NCI-H82 treated with DMSO at 0.1 percent for 48 hours (cell line): ENCODE results near the gene TSPAN4.

ENCODE experiments used
- DNase-seq: peaks from one replicate; lab custom pipeline; 2025; ENCODE audit not compliant: unreplicated experiment; lab: John Stamatoyannopoulos, UW

TSPAN4 gene

DNA sequence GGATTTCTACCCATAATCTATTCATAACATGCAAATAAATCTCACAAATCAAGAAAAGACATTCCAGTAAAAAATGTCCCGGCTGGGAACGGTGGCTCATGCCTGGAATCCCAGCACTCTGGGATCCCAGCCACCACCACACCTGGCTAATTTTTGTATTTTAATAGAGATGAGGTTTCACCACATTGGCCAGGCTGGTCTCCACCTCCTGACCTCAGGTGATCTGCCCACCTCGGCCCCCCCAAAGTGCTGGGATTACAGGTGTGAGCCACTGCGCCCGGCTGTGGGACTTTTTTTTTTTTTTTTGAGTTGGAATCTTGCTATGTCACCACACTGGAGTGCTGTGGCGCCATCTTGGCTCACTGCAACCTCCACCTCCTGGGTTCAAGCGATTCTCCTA, 63.3 kb downstream of the TSPAN4 start:
- DNase-seq = no peak

DNA sequence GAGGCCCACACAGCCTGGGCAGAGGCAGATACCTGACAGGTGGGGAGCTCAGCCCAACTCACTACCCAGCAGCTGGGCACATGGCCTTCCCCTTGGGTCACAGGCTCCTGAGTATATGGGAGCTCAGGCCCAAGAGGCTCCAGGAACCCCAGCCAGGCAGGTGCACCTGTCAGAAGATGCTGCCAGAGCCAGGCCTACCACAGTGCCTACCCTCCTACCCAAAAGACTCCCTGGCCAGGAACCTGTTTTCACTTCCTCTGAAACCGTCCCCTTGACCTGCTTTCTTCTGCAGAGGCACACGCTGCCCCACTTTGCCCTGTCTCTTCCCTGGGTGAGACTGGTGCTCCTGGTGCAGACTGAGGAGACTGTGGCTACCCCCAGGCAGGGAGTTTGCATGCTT, 65.0 kb downstream of the TSPAN4 start:
- no peak for DNase-seq

DNA sequence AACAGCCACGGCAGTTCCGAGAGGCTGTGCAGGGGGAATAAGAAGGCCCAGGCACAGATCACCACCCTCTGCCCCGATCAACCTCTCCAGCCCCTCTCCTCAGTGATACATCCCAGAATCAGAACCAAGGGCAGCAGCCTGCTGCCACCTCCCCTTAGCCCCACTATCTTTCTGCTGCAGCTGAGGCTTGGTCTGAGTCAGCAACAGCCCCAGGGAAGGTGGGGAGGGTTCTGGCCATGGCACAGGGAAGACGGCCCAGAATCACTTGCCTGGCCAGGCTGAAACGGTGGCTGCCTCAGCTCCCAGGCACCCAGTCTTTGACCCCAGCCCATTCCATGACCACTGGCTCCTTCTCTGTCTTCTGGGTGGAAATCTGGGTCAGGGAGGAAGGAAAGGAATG, 65.6 kb downstream of the TSPAN4 start:
- DNase-seq = no peak

DNA sequence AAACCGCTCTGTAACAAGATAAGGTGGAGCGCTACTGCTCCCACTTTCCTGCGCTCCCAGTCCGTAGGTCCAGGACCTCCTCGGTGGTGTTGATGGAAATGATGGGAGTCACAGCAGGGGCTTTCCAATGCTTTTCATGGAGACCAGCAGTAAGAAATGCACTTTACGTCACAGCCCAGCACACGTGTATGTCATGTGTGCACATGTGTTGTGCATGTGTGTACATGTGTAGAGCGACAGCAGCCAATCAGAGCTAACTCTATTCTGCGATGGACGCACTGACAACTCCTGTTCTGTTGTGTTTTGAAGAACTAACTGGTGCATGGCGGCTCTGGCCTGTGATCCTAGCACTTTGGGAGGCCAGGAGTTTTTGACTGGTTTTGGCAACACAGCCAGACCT, 66.8 kb downstream of the TSPAN4 start:
- no peak for DNase-seq

DNA sequence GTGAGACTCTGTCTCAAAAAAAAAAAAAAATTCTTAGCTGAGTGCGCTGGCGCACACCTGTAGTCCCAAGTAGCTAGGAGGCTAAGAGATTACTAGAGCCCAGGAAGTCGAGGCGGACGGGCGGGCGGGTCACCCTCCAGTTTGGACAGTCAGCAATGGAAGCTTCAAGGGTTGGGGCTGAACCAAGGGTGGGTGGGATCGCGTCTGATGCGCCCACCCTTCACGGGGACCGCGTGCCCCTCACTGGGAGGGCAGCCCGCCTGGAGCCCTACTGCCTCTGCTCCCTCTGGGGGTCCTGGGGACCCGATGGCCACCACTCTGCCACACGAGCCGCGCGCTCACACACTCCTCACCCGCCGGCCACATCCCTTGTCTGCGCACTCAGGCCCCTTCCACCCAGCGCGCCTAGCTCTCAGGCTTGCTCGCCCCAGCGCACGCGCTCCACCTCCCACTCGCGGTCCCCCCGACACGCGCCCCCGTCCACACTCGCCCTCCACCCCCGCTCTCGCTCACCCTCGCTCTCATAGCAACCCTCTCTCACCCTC, 67.5 kb downstream of the TSPAN4 start:
- DNase-seq = no peak

DNA sequence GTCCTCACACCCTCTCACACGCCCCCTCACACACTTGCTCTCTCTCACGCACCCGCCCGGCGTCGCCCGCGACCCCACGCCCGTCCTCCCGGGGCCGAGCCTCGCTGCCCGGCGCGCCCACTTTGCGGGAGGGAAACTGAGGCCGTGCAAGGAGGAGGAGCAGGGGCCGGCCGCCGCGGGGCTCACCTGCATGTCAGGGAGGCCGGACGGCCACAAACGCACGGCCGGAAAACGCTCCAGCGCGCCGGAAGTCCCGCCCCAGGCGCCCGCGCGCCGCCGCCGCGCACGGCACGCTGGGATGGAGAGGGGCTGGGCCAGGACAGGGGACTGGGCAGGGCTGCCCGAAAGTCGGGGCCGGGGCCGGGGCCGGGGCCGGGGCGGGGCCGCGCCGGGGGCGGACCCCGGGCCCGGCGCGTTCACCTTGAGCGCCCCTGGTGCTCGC, 68.0 kb downstream of the TSPAN4 start, which contains the start of gene CHID1:
TSS of gene CHID1 (minus strand) at position 222 of the 442 bp plus-strand sequence. CDS start 5,994 bp downstream, outside the sequence.
- peak; percentile 28 for DNase-seq

DNA sequence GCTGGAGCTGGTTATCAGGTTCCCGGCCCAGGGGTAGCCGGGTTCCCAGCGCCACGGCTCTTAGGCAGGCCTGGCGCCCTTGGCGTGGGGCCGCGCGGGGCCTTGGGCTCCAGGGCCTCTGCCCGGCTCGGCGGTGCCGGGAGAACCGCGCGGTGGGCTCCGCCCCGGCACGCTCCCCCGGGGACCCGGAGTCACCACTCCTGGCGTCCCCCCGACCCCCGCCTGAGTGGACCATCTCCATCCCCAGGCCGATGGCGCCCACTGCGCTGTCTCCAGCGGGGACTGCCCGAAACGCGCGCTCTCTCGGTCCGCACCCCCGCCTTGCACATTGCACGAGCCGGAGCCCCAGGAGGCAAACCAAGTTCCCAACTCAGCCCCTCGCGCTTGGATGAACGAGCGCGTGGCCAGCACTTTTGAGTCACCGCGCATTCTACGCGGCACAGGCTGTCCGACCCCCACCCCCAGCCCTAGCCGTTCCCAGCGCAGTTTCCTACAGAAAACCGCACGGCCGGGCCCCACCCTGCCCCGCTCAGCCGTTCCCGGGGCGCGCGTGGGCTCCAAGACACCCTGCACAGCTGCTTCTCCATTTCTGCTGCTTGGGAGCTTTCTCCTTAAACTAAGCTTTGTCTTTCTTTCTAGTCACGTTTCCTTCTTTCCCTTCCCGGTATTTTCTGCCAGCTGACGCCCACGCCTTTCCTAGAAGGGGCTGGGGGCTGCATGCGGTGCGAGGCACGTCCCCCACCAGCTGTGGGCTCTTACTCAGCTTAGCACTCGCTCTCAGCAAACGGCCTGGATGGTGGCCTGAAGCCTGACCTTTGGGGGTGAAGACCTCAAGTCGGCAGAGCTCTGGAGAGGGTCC, 68.6 kb downstream of the TSPAN4 start:
- DNase-seq = no peak

DNA sequence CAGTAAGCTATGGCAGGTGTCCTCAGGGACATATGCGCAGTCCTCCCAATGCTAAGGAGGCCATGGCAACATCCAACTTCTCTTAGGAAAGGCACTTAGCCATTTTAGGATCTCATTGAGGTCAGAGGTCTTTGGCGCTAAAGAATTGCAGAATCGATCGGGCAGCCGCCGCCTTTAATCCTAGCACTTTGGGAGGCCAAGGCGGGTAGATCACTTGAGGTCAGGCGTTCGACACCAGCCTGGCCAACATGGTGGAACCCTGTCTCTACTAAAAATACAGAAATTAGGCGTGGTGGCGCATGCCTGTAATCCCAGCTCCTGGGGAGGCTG, 69.2 kb downstream of the TSPAN4 start:
- no peak for DNase-seq

DNA sequence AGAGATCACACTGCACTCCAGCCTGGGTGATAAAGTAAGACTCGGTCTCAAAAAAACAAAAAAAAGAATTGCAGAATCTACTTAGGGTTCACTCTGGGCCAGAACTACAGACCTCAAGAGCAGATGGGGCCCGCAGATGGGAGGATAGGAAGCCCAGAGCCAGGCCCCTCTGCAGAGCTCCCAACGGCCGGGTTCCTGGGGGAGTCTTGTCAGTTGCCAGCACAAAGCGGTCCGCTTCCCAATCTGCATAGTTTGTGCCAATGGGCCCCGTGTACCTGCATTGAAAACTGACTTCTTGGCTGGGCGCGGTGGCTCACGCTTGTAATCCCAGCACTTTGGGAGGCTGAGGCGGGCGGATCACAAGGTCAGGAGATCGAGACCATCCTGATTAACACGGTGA, 69.6 kb downstream of the TSPAN4 start:
- DNase-seq = no peak

DNA sequence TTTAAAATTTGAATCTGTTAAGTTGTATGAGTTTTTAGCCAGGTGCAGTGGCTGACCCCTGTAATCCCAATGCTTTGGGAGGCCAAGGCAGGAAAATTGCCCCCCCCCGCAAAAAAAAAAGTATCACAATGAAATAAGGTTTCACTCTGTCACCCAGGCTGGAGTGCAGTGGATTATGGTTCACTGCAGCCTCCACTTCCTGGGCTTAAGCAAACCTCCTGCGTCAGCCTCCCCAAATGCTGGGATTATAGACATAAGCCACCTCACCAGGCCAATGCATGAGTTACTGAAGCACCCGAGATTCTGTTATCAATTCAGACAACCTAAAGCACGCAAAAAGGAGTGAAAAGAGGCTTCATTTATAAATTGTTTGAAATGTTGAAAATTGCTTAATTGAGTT, 70.4 kb downstream of the TSPAN4 start:
- no peak for DNase-seq

DNA sequence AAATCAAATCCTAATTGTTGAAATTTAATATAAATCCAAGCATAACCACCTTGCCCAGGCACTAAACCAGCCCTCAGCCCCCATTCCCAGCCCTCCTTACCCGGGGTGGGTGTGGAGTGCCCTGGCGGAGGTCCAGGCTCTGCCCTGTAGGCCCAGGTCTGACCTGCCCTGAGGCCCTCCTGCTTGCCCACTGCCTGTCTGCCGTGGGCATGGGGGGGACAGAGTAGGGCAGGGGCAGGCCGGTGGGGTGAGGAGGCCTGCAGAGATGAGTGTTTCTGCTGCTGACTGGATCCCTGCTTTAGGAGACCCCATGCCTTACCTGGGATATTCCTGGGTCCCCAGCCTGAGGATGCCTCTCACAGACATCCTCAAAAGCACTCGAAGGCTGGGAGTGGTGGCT, 71.6 kb downstream of the TSPAN4 start:
- no peak for DNase-seq

DNA sequence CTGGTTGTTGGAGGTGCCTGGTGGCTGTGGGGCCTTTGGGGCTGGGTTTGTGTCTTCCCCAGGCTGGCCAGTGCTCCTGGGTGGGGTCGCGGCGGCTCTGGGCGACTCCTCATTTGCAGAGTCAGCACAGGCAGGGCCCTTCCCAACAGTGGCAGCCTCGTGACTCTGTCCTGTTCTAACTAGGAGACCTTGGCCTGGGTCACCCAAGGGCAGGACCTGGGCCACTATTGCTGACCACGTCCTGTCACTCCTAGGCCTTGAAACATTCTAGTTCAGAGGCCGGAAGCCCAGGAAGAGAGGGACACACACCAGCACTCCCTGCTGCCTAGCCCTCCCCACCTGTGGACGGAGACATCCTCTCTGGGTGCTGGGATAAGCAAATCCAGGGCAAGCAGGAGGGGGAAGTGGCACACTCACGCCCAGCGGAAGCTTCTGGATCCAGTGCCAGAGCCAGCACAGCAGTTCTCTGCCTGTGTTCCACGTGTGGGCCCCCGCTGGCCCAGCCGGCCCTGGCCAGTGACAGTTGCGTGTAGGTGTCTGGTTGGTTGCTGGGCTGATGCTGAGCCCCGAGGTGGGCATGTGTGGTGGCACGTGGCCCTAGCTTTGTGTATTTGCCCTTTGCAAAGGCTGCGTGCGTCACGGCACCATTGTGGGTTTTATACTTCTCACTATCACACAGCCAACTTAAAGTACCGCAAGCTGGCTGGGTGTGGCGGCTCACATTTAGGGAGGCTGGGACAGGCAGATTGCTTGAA, 72.3 kb downstream of the TSPAN4 start:
- no peak for DNase-seq
